ENCODE results near the gene SLAMF6.

The SLAMF6 gene

GRCh38 chr1:160466961-160467360 is 56.1 kb downstream of the SLAMF6 start:
- DNase-seq (ENCODE audit: low spot score), result no peak
- in situ Hi-C loops (cut with MboI; ENCODE audit: low sequenced_read_pairs, unreplicated experiment), result no loop called here
- TF ChIP-seq CTCF (IDR thresholded peaks at IDR 0.05; ENCODE audit: borderline replicate concordance, control extremely low read depth, extremely low read depth, insufficient read depth, missing control alignments), result no peak

DNA sequence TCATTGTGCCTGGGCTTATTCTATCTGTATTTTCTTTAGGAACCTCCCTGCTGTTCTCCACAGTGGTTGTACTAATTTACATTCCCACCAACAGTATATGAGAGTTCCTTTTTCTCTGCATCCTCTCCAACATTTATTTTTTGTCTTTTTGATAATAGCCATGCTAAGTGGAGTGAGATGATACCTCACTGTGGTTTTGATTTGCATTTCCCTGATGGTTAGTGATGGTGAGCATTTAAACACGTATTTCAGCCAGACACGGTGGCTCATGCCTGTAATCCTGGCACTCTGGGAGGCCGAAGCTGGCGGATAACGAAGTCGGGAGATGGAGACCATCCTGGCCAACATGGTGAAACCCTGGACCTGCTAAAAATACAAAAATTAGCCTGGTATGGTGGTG is 57.9 kb downstream of the SLAMF6 start:
- no peak for DNase-seq (ENCODE audit: low spot score)
- no peak for TF ChIP-seq CTCF (IDR thresholded peaks at IDR 0.05; ENCODE audit: borderline replicate concordance, control extremely low read depth, extremely low read depth, insufficient read depth, missing control alignments)
- in situ Hi-C loops (cut with MboI; ENCODE audit: low sequenced_read_pairs, unreplicated experiment), result no loop called here

DNA sequence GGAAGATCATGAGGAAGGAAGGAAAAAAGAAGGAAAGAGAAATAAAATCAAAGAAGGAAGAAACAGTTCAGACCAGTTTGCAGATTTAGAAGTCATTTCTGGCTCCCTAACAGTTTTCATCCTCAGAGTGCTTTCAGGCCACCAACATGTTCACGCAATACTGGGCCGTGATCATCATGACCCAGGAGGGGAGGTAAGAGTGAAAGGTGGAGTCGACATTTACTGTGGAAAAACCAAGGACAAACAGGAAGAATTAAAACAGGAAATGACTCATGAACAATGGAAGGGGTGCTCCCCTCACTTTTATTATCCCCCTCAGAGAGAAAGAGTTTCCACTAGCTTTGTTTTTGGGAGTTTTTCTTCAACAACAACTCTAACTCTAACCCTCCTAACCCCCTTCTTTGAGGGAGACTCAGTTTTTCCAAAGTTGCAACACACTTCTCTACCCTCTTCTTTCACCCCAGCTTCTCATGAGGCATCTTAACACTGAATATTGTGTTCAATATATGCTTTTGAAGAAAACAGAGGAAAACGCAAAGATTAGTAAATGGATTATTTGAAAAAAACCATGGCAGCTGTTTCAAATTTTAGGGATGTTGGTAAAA is 62.3 kb downstream of the SLAMF6 start:
- DNase-seq (ENCODE audit: low spot score), result no peak
- TF ChIP-seq CTCF (IDR thresholded peaks at IDR 0.05; ENCODE audit: borderline replicate concordance, control extremely low read depth, extremely low read depth, insufficient read depth, missing control alignments), result no peak
- in situ Hi-C loops (cut with MboI; ENCODE audit: low sequenced_read_pairs, unreplicated experiment), result no loop called here

DNA sequence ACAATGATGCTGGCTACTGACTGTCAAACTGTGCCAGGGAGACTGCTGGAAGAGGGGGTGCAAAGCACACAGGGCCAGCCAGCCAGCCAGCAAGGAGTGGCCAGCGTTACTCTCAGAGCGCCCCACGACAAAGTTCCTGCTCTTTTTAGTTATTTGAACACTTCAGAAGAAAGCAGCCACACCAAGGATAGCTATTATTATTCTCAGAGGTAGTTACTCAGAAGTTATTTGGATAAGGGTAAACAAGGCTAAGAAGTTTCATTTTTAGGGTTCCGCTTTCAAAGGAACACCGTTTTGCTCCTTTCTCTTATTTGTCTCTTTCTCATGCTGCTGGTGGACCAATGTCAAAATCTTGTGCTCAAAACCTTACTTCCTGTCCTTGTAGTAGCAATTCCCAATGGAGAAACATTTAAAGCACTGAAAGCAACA is 62.8 kb downstream of the SLAMF6 start:
- no peak for TF ChIP-seq CTCF (IDR thresholded peaks at IDR 0.05; ENCODE audit: borderline replicate concordance, control extremely low read depth, extremely low read depth, insufficient read depth, missing control alignments)
- DNase-seq (ENCODE audit: low spot score), result no peak
- in situ Hi-C loops (cut with MboI; ENCODE audit: low sequenced_read_pairs, unreplicated experiment), result no loop called here

DNA sequence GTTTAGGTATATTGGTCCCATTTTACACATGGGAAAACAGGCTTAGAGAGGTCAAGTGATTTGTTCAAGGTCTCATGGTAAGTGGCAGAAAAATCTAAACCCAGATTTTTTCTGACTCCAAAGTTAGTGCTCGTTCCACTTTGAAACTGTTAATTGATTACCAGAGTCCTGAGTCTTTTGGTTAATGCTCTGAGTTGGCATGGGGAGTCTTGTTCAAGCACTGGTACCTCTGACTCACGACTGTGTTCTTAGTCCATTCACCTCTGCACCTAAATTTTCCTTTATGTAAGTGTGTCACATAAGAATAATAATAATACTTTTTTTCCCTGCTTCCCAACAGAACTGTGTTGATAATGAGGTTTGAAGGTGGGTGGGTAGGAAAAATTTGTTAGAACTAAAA is 63.4 kb downstream of the SLAMF6 start:
- in situ Hi-C loops (cut with MboI; ENCODE audit: low sequenced_read_pairs, unreplicated experiment), result no loop called here
- DNase-seq (ENCODE audit: low spot score), result no peak
- no peak for TF ChIP-seq CTCF (IDR thresholded peaks at IDR 0.05; ENCODE audit: borderline replicate concordance, control extremely low read depth, extremely low read depth, insufficient read depth, missing control alignments)

- no peak for TF ChIP-seq CTCF (IDR thresholded peaks at IDR 0.05; ENCODE audit: borderline replicate concordance, control extremely low read depth, extremely low read depth, insufficient read depth, missing control alignments)
- in situ Hi-C loops (cut with MboI; ENCODE audit: low sequenced_read_pairs, unreplicated experiment), result no loop called here
- DNase-seq (ENCODE audit: low spot score), result no peak
These were observed 64.0 kb downstream of the SLAMF6 start for GRCh38 chr1:160459056-160459455.

GRCh38 chr1:160455153-160455517 is 67.9 kb downstream of the SLAMF6 start:
- in situ Hi-C loops (cut with MboI; ENCODE audit: low sequenced_read_pairs, unreplicated experiment), result no loop called here
- DNase-seq (ENCODE audit: low spot score), result no peak
- TF ChIP-seq CTCF (IDR thresholded peaks at IDR 0.05; ENCODE audit: borderline replicate concordance, control extremely low read depth, extremely low read depth, insufficient read depth, missing control alignments), result no peak
